Neutrophil (primary cell): Measurements from ENCODE around the gene DENND11.
"Not testable (repeated sequence)": the region's sequence is repeated elsewhere in the genome, so short reads cannot be mapped to it uniquely, and the experiment has no call there.

Experiments
- H3K27ac ChIP-seq: fragments of 200-600 bp; sonication (generic); 2 replicates; pipeline ENCODE4 v1.5.1; 2016; ENCODE audit warnings: mild to moderate bottlenecking, moderate library complexity
- H3K27me3 ChIP-seq: fragments of 200-600 bp; sonication (generic); 2 replicates; pipeline ENCODE4 v1.6.0; 2016; ENCODE audit warnings: mild to moderate bottlenecking
- H3K36me3 ChIP-seq: fragments of 200-600 bp; sonication (generic); 2 replicates; pipeline ENCODE4 v1.5.1; 2017
- H3K4me1 ChIP-seq, 2 experiments: fragments of 200-600 bp in 1 of 2; sonication (generic) in 1 of 2; 1 replicate in 1 of 2; 2 replicates in 1 of 2; pipeline versions ENCODE4 v1.5.1 to v1.6.1; 2013 to 2016; ENCODE audit warnings: low read depth in 1 of 2, low read length in 1 of 2, mild to moderate bottlenecking in 1 of 2, moderate library complexity in 1 of 2; ENCODE audit not compliant: control insufficient read depth in 1 of 2, insufficient read depth in 1 of 2
- H3K4me3 ChIP-seq, 2 experiments: fragments of 200-600 bp in 1 of 2; sonication (generic) in 1 of 2; 1 replicate in 1 of 2; 2 replicates in 1 of 2; pipeline ENCODE4 v1.5.1; 2013 to 2016; ENCODE audit warnings: low read depth in 1 of 2, low read length in 1 of 2, mild to moderate bottlenecking in 1 of 2, moderate library complexity in 1 of 2
- H3K9me3 ChIP-seq: fragments of 200-600 bp; sonication (generic); 2 replicates; pipeline ENCODE4 v1.5.1; 2016
- CTCF ChIP-seq: fragments of 200-600 bp; sonication (generic); IDR thresholded peaks from 2 replicates; pipeline ENCODE4 v1.5.1; 2016; ENCODE audit warnings: antibody characterized with exemption

The DENND11 gene

DNA sequence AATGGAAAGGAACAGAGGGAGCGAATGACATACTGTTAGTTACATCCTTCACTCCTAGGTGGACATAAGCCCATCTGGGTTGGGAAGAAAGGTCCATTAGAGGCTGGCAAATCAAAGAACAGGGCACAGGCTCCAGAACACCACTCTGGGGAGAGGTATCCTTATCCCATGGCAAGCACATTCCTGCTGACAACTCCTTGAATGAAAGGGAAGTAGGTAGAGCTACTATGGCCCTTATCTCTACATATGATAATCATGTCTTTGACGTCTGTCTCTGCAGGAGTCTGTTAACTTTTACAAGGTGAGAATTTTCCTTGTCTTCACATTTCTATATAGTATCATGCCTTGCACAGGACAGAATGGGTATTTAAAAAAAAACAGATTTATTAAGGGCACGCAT, 10.4 kb downstream of the DENND11 start:
- no peaks in the 10 kb centered on the region for H3K4me1 ChIP-seq
- no peak overlapping the region for H3K4me3 ChIP-seq
- TF ChIP-seq CTCF: no peak
- no peaks in the 10 kb centered on the region for H3K9me3 ChIP-seq
- no peak overlapping the region for H3K27ac ChIP-seq
- no peaks in the 10 kb centered on the region for H3K36me3 ChIP-seq
- no peaks in the 10 kb centered on the region for H3K27me3 ChIP-seq

- H3K27me3 ChIP-seq, H3K27ac ChIP-seq, H3K4me1 ChIP-seq, H3K9me3 ChIP-seq, H3K4me3 ChIP-seq, H3K36me3 ChIP-seq: not testable (repeated sequence)
Observed at GRCh38 chr7:141689072-141689825, 12.7 kb downstream of the DENND11 start.

DNA sequence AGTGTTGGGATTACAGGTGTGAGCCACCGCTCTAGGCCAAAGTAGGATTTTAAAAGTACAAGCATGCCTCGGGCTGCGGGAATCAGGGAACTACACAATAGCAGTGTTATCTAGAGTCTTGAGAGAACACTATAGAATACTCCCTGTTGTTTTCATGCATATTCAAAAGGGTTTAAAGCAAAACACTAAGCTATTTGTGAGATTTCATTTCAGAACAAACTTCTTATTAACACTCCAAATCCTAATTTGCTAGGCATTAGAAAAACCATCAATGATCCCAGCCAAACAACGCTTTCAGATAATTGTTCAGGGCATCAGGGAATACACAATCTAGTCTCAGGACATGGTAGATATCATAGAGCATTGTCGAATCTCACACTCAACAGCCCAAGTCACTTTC, 13.9 kb downstream of the DENND11 start:
- H3K27me3 ChIP-seq: no peaks in the 10 kb centered on the region
- TF ChIP-seq CTCF: no peak
- H3K4me1 ChIP-seq: no peaks in the 10 kb centered on the region
- H3K9me3 ChIP-seq: no peaks in the 10 kb centered on the region
- no peaks in the 10 kb centered on the region for H3K36me3 ChIP-seq
- H3K27ac ChIP-seq: no peak overlapping the region
- no peak overlapping the region for H3K4me3 ChIP-seq

- H3K27me3 ChIP-seq: no peaks in the 10 kb centered on the region
- H3K36me3 ChIP-seq: no peaks in the 10 kb centered on the region
- H3K4me1 ChIP-seq: no peaks in the 10 kb centered on the region
- no peak for TF ChIP-seq CTCF
- H3K4me3 ChIP-seq: no peak overlapping the region
- no peak overlapping the region for H3K27ac ChIP-seq
- H3K9me3 ChIP-seq: no peaks in the 10 kb centered on the region
Observed at GRCh38 chr7:141686670-141687069, 15.3 kb downstream of the DENND11 start.

DNA sequence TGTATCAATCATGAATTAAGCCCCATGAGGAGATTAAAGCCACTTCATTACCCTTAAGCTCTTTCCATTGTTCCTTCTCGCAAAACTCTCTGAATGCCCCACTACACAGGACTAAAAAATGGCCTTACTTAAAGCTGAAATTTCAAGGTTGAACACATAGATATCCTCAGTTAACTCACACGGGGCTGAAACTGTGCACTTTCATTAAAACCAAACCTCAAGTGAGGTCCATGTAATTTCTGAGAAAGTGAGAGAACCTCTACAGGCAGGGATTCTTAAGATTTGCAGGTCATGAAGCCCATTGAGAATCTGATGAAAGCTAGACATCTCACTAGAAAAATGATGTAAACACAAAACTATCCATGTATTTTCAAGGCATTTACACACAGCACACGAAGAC, 15.9 kb downstream of the DENND11 start:
- H3K4me3 ChIP-seq: no peak overlapping the region

More for the DNA sequence above, 15.9 kb downstream of the DENND11 start:
- TF ChIP-seq CTCF: no peak
- H3K27ac ChIP-seq: no peak overlapping the region
- no peaks in the 10 kb centered on the region for H3K4me1 ChIP-seq
- H3K36me3 ChIP-seq: no peaks in the 10 kb centered on the region
- no peaks in the 10 kb centered on the region for H3K27me3 ChIP-seq
- H3K9me3 ChIP-seq: no peaks in the 10 kb centered on the region
